Activated T-cell treated with anti-CD3 and anti-CD28 coated beads, Interleukin-2, amount 50 U/mL, for 24 hours (primary cell): Measurements from ENCODE around the gene ABTB1.

ENCODE experiments used
- DNase-seq: peaks from one replicate; pipeline ENCODE4 v3.0.0-alpha.2; 2020
- H3K27ac Mint-ChIP-seq: 2 replicates; pipeline ENCODE4 v1.8.0; 2020; ENCODE audit warnings: mild to moderate bottlenecking, mixed read lengths
- H3K27me3 Mint-ChIP-seq: 2 replicates; pipeline ENCODE4 v1.8.0; 2020; ENCODE audit warnings: mixed read lengths
- H3K36me3 Mint-ChIP-seq: 2 replicates; pipeline ENCODE4 v1.8.0; 2020; ENCODE audit warnings: low read depth, mixed read lengths
- H3K4me1 Mint-ChIP-seq: 2 replicates; pipeline ENCODE4 v1.8.0; 2020; ENCODE audit warnings: low read depth, mixed read lengths
- H3K4me3 Mint-ChIP-seq: 2 replicates; pipeline ENCODE4 v1.8.0; 2020; ENCODE audit warnings: mild to moderate bottlenecking, moderate library complexity, mixed read lengths
- H3K9me3 Mint-ChIP-seq: 2 replicates; pipeline ENCODE4 v1.8.0; 2020; ENCODE audit warnings: mixed read lengths

ABTB1 gene

GRCh38 chr3:127672429-127673190, at the start of gene ABTB1:
Gene ABTB1, plus strand, starts transcription at chr3:127672952. Its CDS starts 74 bp downstream, at chr3:127673026.
- Mint-ChIP-seq H3K27me3 (no peaks in the 10 kb centered on the region), H3K4me1 (peaks cover 28% of the 10 kb centered on the region), H3K36me3 (peaks cover 8% of the 10 kb centered on the region), H3K27ac (peak within 1 kb of the TSS; percentile 94), H3K4me3 (peak within 1 kb of the TSS; percentile 84), H3K9me3 (no peaks in the 10 kb centered on the region)
- peak; percentile 91 for DNase-seq

GRCh38 chr3:127624063-127624462, 48.7 kb upstream of the ABTB1 start:
- peaks cover 4% of the 10 kb centered on the region for H3K9me3 Mint-ChIP-seq
- H3K36me3 Mint-ChIP-seq: peaks cover 43% of the 10 kb centered on the region
- H3K27me3 Mint-ChIP-seq: peaks cover 18% of the 10 kb centered on the region
- H3K4me3 Mint-ChIP-seq: no peak overlapping the region
- no peak overlapping the region for H3K27ac Mint-ChIP-seq
- H3K4me1 Mint-ChIP-seq: peaks cover 25% of the 10 kb centered on the region
- no peak for DNase-seq

GRCh38 chr3:127625821-127626220, 46.9 kb upstream of the ABTB1 start:
- Mint-ChIP-seq H3K9me3 (peaks cover 4% of the 10 kb centered on the region), H3K4me3 (no peak overlapping the region), H3K27me3 (peaks cover 31% of the 10 kb centered on the region), H3K36me3 (peaks cover 27% of the 10 kb centered on the region), H3K27ac (no peak overlapping the region), H3K4me1 (peaks cover 36% of the 10 kb centered on the region)
- DNase-seq: no peak

DNA sequence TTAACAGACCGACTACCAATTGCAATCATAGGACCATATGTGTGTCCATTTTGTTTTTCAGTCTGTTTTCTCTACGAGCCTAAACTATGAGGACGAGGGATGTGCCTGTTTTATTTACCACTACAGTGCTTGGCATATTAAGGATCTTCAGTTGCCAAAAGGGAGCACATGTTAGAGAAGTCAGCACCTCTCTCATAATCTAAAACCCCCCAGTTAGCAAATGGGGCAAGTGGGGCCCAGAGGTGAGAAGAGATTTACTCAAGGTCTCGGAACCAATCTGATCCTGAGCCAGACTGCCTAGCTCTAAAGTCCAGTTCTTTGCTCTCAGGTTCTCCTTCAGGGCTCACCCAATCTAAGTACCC, 44.3 kb upstream of the ABTB1 start:
- Mint-ChIP-seq H3K27ac (peak overlapping the region; percentile 81), H3K27me3 (peaks cover 45% of the 10 kb centered on the region), H3K4me1 (peaks cover 36% of the 10 kb centered on the region)

GRCh38 chr3:127628788-127629466, 43.8 kb upstream of the ABTB1 start, which contains the start of gene PODXL2:
Gene PODXL2, plus strand, starts transcription at chr3:127629185. Its CDS starts 35 bp downstream, at chr3:127629220.
- peak; percentile 55 for DNase-seq
- Mint-ChIP-seq H3K4me3 (peak within 1 kb of the TSS; percentile 73), H3K9me3 (peaks cover 4% of the 10 kb centered on the region), H3K4me1 (peaks cover 36% of the 10 kb centered on the region), H3K27me3 (peaks cover 49% of the 10 kb centered on the region), H3K27ac (peak within 1 kb of the TSS; percentile 81), H3K36me3 (no peaks in the 10 kb centered on the region)

More for the DNA sequence above, 44.3 kb upstream of the ABTB1 start:
- Mint-ChIP-seq H3K36me3 (peaks cover 1% of the 10 kb centered on the region), H3K4me3 (peak overlapping the region; percentile 54), H3K9me3 (peaks cover 4% of the 10 kb centered on the region)
- DNase-seq: no peak

DNA sequence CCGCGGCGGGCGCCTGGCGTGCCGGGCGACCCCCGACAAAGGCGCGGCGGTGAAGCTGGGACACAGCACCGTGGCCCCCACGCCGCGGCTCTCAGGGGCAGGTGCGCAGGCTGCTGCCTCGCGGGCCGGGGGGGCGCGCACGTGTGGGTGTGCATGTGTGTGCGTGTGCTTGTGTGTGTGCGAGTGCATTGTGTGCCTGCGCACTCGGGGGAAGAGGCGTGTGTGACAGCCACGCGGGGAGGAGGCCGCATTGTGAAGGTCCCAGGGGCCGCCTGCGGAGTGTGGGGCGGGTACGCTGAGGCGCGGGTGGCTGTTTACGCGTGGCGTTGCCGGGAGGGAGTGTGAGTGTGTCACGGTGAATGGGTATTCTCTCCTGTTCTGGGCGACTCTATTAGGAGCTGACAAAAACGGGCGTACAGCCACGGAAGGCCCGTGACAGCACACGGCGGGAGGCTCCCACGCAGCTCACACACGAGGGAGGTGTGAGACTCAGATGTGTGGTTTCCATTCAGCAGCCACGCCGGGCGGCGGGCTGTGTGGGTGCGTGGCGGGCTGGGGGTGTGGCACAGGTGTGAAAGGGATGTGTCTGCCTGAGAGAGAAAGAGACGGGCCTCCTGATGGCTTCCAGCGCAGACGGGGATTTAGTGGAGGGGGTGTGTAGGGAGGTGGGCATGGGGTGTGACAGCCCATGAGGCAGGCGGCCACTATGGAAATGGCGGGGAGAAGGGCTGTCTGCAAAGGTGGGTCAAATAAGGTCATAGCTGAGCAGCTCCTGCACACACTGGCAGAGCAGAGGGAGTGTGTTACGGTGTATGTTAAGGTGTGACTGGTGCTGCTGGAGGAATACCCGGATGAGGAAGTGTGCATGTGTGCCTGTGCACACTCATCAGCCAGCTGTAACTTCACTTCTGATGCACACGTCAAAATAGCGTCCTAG, 43.0 kb upstream of the ABTB1 start:
- peaks cover 51% of the 10 kb centered on the region for H3K27me3 Mint-ChIP-seq
- peaks cover 36% of the 10 kb centered on the region for H3K4me1 Mint-ChIP-seq
- peak; percentile 63 for DNase-seq

DNA sequence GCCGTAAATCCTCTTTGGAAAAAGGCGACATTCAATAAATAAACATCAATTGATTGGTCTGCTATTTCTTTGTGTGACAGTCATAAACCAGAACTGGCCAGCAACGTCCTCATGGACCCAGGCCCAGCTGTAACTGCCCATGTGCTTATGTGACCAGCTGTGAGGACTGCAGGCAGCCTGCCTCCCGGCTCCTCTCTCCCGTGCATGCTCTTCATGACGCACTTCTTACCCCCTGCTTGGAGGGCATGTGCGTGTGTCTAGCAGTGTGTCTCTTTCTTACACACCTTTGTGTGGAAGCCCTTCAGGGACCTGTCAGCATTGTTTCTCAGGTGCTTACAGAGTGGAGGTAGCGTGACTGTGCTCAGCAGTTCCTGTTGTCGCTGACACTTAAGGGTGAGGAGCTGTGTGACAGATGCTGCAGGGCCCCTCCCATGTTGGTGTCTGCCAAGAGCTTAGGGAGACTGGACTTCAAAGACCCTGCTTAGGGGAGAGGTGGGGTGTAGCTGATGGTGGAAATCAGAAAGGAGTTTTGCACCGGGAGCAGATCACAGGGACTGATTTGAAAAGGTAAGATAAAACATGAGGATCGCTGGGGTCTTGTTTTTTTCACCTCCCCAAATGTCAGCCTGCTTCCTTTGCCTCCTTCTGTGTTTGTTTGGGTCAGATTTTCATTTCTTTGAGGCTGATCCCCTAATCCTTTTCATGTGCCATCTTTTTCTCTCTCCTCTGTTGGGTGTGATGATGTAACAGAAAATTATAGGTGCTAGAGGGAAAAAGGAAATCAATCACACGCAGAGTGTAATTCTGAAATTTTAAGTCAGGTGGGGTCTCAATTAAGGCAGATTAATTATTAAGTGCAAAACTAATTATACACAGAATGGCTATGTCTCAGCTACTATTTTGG, 41.7 kb upstream of the ABTB1 start:
- Mint-ChIP-seq H3K4me3 (no peak overlapping the region), H3K4me1 (peaks cover 31% of the 10 kb centered on the region), H3K36me3 (no peaks in the 10 kb centered on the region), H3K27ac (no peak overlapping the region), H3K9me3 (peaks cover 4% of the 10 kb centered on the region), H3K27me3 (peaks cover 58% of the 10 kb centered on the region)
- DNase-seq: no peak

More for the DNA sequence above, 43.0 kb upstream of the ABTB1 start:
- H3K27ac Mint-ChIP-seq: peak overlapping the region; percentile 56
- peaks cover 4% of the 10 kb centered on the region for H3K9me3 Mint-ChIP-seq
- peak overlapping the region; percentile 73 for H3K4me3 Mint-ChIP-seq
- H3K36me3 Mint-ChIP-seq: no peaks in the 10 kb centered on the region

DNA sequence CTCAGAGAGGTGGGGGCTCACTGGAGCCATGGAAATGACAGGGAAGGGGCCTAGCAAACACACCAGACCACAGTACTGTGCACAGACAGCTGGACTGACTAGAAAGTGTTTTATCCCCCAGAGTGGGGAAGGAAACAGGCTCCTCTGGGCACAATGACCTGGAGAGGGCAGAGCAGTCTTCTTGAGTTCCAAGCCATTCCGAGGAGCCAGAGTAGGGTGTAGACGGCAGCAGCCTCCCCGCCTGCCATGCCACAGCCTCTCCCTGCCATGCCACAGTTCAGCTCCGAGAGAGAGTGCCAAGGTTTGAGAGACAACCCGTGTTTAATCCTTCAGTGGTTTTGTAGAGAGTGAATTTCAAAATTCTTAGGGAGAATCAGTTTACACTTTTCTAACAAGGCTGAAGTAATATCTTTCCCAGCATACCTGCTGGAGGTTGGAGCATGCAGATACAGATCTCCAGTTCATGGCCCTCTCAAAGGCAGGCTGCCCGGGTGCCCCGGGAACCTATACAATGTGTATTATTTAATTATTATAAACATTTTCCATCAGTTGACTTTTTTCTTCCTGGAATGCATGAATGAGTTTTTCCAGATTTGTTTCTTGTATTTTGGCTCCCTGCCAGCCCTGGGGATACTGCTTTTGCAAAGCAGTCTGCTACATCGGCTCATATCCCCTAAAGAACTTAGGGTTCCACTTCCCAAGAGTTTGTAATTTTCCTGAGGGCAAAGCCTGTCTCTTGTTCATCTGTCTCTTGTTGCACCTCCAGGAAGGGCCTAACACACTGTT, 40.5 kb upstream of the ABTB1 start:
- Mint-ChIP-seq H3K27me3 (peaks cover 56% of the 10 kb centered on the region), H3K4me1 (peaks cover 20% of the 10 kb centered on the region), H3K9me3 (peaks cover 4% of the 10 kb centered on the region), H3K36me3 (no peaks in the 10 kb centered on the region), H3K27ac (no peak overlapping the region), H3K4me3 (no peak overlapping the region)
- no peak for DNase-seq

DNA sequence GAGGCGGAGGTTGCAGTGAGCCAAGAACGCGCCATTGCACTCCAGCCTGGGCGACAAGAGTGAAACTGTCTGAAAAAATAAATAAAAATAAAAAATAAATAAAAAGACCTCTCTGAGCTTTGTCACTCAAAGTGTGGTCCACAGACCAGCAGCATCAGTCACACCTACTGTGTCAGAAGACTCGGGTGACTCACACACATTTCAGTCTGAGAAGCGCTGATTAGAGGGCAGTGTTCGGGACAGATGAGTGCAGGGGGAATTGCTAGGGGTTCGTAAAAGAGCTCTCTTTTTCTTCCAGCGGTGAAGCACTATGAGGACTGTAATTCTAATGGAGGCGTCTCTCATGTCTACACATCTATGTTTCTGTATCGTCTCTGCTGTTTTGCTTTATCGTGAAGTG, 38.1 kb upstream of the ABTB1 start:
- Mint-ChIP-seq H3K27me3 (peaks cover 39% of the 10 kb centered on the region), H3K4me1 (peaks cover 18% of the 10 kb centered on the region), H3K9me3 (no peaks in the 10 kb centered on the region), H3K27ac (no peak overlapping the region), H3K4me3 (no peak overlapping the region), H3K36me3 (no peaks in the 10 kb centered on the region)
- no peak for DNase-seq

DNA sequence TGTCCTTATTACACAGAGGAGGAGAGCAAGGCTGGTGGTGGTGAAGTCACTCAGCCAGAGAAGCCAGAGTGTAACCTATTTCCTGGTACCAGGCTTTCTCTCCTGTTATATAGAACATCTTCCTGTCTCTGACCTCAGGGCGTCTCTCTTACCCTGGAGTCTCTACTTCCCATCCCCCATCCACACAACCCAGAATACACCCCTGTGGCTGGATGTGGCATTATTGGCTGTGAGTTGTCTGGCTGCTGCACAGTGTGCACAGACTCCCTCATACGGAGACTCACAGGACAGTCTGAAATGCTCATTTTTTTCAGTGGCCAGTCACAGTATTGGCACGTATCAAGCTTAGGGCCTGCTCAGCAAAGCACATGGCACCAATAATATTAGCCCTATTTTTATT, 35.2 kb upstream of the ABTB1 start:
- Mint-ChIP-seq H3K36me3 (no peaks in the 10 kb centered on the region), H3K9me3 (no peaks in the 10 kb centered on the region), H3K27me3 (peaks cover 16% of the 10 kb centered on the region), H3K4me1 (peaks cover 10% of the 10 kb centered on the region), H3K4me3 (no peak overlapping the region), H3K27ac (no peak overlapping the region)
- no peak for DNase-seq

DNA sequence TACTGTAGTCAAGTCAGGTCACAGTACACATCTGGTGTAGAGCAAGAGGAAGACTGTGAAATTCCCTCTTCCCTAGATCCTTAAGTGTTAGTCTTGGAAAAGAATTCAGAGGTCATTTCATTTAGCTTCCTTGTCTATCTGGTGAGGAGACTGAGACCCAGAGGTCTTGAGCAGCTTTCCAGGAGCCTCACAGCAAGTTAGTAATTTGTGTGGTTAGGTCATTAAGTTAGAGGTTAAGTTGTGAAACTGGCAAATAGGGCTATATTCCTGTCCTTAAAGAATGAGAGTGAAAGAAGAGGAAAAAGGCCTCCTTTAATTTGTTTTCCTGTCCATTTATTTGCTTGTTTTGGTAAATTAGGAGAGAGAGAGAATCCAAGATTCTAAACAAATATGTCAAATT, 34.8 kb upstream of the ABTB1 start:
- H3K36me3 Mint-ChIP-seq: no peaks in the 10 kb centered on the region
- no peak for DNase-seq
- H3K27ac Mint-ChIP-seq: no peak overlapping the region
- no peak overlapping the region for H3K4me3 Mint-ChIP-seq
- no peaks in the 10 kb centered on the region for H3K9me3 Mint-ChIP-seq
- peaks cover 15% of the 10 kb centered on the region for H3K27me3 Mint-ChIP-seq
- H3K4me1 Mint-ChIP-seq: peaks cover 10% of the 10 kb centered on the region

DNA sequence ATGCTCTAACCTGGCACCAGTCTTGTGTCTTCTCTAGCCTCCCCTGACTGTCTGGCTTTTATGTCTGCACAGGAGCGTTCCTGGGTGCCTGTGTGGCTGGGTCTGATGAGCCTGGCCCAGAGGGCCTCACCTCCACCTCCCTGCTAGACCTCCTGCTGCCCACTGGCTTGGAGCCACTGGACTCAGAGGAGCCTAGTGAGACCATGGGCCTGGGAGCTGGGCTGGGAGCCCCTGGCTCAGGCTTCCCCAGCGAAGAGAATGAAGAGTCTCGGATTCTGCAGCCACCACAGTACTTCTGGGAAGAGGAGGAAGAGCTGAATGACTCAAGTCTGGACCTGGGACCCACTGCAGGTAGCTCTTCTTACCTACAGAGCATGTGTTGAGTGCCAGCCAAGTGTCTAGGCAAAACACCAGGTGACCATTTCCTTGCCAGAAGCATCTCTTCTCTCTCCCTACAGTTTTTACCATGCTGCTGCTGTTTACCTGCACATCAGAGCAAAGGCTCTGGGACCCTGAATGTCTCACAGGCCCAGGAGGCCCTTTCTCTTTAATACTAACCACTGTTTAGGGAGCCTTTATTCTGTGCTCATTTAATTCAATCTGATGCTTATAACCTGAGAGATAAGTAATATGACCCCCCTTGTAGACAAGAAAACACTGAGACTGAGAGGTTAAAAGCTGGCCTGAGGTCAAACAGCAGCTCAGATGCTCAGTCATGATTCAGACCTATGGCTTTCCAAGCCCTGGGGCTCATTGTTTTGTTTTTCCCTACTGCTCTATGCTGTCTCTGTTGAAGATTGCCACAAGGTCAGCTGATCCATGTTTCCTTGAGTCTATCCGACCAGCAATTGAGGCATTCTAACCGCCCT, 33.3 kb upstream of the ABTB1 start:
- H3K27ac Mint-ChIP-seq: no peak overlapping the region
- peaks cover 10% of the 10 kb centered on the region for H3K4me1 Mint-ChIP-seq
- peaks cover 9% of the 10 kb centered on the region for H3K27me3 Mint-ChIP-seq
- no peaks in the 10 kb centered on the region for H3K36me3 Mint-ChIP-seq
- DNase-seq: no peak
- no peaks in the 10 kb centered on the region for H3K9me3 Mint-ChIP-seq
- H3K4me3 Mint-ChIP-seq: no peak overlapping the region
